ENCODE measurements around the gene TTC12.

The TTC12 gene

GRCh38 chr11:113408887-113409286 lies 94.5 kb downstream of the TTC12 start:
- H3K9me3 Mint-ChIP-seq (ENCODE audit: low read depth) = no peaks in the 10 kb centered on the region
- H3K36me3 Mint-ChIP-seq = no peaks in the 10 kb centered on the region
- H3K4me1 Mint-ChIP-seq (ENCODE audit: low read depth) = no peaks in the 10 kb centered on the region
- peaks cover 2% of the 10 kb centered on the region for H3K27me3 Mint-ChIP-seq
- H3K27ac Mint-ChIP-seq = no peak overlapping the region
- H3K4me3 Mint-ChIP-seq = no peak overlapping the region

DNA sequence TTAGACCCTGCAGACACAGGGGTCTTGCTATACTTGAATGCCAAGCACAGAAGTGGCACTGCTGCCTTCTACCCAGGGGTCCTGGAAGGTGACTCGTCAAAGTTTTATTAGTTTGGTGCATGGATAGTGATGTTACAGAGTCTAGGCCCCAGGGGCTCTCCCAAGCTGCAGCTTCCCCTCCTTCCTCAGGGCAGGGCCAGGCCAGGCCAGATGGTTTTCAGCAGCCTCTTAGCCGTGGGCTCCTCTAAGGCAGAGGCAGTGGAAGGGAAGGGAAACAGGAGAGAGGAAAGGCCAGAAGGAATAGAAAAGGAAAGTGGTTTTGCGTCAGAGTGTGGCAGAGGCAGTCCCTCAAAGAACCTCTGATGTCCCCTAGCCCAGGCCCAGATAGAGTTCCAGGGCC lies 95.1 kb downstream of the TTC12 start:
- Mint-ChIP-seq H3K9me3 (ENCODE audit: low read depth) (no peaks in the 10 kb centered on the region), H3K4me3 (no peak overlapping the region), H3K4me1 (ENCODE audit: low read depth) (no peaks in the 10 kb centered on the region), H3K27ac (no peak overlapping the region), H3K36me3 (no peaks in the 10 kb centered on the region), H3K27me3 (peaks cover 2% of the 10 kb centered on the region)

DNA sequence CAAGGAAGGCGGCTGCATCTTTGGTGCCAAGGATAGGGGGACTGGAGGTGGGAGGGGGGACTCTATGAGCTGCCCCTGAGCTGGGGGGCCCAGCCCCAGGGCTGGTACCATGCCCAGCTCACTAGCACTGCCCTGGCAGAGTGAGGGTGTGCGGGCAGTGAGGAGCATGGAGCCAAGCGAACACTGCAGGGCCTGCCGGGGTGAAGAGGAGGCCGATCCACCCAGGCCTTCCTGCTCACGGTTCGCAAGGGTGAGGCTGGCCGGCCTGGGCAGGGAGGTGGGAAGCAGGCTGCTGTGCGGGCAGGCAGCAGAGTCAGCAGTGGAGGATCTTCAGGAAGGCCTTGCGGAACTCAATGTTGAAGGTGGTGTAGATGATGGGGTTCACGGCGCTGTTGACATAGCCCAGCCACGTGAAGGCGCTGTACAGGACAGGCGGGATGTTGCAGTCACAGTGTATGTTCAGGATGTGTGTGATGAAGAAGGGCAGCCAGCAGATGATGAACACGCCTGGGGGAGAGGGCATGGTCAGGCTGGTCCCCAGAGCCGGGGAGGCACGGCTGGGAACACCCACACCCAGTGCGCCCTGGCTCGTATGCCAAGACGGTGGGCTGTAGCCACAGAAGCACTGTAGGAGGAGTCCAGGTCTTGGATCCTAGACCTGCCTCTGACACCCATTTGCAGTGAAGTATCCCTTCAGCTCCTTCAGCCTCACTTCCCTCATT lies 96.2 kb downstream of the TTC12 start:
- Mint-ChIP-seq H3K36me3 (no peaks in the 10 kb centered on the region), H3K27ac (no peak overlapping the region), H3K27me3 (peaks cover 2% of the 10 kb centered on the region), H3K9me3 (ENCODE audit: low read depth) (no peaks in the 10 kb centered on the region), H3K4me1 (ENCODE audit: low read depth) (no peaks in the 10 kb centered on the region), H3K4me3 (no peak overlapping the region)

DNA sequence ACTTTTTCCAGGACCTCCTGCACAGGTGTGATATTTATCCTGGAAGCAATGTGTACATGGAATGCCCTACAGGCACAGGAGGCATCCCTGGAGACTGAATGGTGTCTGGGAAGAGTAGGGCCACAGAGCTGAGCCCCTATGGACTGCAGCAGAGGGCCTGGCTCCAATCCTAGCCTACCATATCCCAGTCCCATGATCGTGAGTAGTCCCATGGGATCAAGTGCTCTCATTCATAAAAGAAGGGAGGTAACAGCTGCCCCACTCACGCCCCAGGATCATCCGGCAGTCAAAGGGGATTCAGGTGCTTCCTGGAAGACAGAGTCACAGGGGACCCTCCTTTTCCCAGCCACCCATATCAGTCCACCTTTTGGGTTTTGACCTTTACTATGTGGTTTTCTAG lies 97.2 kb downstream of the TTC12 start:
- Mint-ChIP-seq H3K4me1 (ENCODE audit: low read depth) (no peaks in the 10 kb centered on the region), H3K36me3 (no peaks in the 10 kb centered on the region), H3K27me3 (peaks cover 2% of the 10 kb centered on the region), H3K27ac (no peak overlapping the region), H3K9me3 (ENCODE audit: low read depth) (no peaks in the 10 kb centered on the region), H3K4me3 (no peak overlapping the region)

GRCh38 chr11:113412675-113413074 lies 98.3 kb downstream of the TTC12 start:
- Mint-ChIP-seq H3K4me3 (no peak overlapping the region), H3K27ac (no peak overlapping the region), H3K4me1 (ENCODE audit: low read depth) (no peaks in the 10 kb centered on the region), H3K27me3 (peaks cover 2% of the 10 kb centered on the region), H3K9me3 (ENCODE audit: low read depth) (no peaks in the 10 kb centered on the region), H3K36me3 (no peaks in the 10 kb centered on the region)

DNA sequence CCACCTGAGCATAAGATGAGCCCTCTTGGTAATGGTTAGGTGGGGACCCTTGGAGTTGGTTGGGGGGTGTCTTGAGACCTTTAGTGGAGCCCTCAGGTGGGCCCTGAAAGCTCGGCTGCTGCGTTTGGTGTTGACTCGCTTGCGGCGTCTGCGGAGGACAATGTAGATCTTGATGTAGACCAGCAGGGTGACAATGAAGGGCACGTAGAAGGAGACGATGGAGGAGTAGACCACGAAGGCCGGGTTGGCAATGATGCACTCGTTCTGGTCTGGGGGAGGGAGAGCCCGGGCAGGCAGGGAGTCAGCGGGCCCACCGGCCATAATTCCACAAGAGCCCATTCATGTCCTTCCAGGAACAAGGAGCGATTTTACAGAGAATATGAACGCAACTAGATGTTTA lies 101.0 kb downstream of the TTC12 start:
- Mint-ChIP-seq H3K4me3 (no peak overlapping the region), H3K36me3 (no peaks in the 10 kb centered on the region), H3K4me1 (ENCODE audit: low read depth) (no peaks in the 10 kb centered on the region), H3K27ac (no peak overlapping the region), H3K27me3 (peaks cover 1% of the 10 kb centered on the region), H3K9me3 (ENCODE audit: low read depth) (no peaks in the 10 kb centered on the region)

All from activated naive CD8-positive, alpha-beta T cell (primary cell).